ENCODE measurements around the gene SLC37A1.

The SLC37A1 gene

GRCh38 chr21:42579456-42580075 lies 65.9 kb downstream of the SLC37A1 start:
- no peak overlapping the region for H3K27ac ChIP-seq (ENCODE audit: insufficient read depth, low read length, poor library complexity, severe bottlenecking)
- no peaks in the 10 kb centered on the region for H3K27me3 ChIP-seq (replicated peaks; ENCODE audit: control insufficient read depth, insufficient read depth, low read length, poor library complexity, severe bottlenecking)
- no peak overlapping the region for H3K4me3 ChIP-seq (ENCODE audit: insufficient read depth, low read depth, low read length, poor library complexity, severe bottlenecking)
- no peaks in the 10 kb centered on the region for H3K9me3 ChIP-seq (ENCODE audit: control insufficient read depth, low read length)
- peaks cover 10% of the 10 kb centered on the region for H3K36me3 ChIP-seq (ENCODE audit: control insufficient read depth, insufficient read depth, low read length)
- H3K4me1 ChIP-seq (ENCODE audit: control insufficient read depth, insufficient read depth, low read length, poor library complexity, severe bottlenecking): no peaks in the 10 kb centered on the region
- DNase-seq: no peak

- H3K4me3 ChIP-seq (ENCODE audit: insufficient read depth, low read depth, low read length, poor library complexity, severe bottlenecking): no peak overlapping the region
- H3K36me3 ChIP-seq (ENCODE audit: control insufficient read depth, insufficient read depth, low read length): peaks cover 10% of the 10 kb centered on the region
- H3K4me1 ChIP-seq (ENCODE audit: control insufficient read depth, insufficient read depth, low read length, poor library complexity, severe bottlenecking): no peaks in the 10 kb centered on the region
These were observed 66.6 kb downstream of the SLC37A1 start for GRCh38 chr21:42580076-42580792.

DNA sequence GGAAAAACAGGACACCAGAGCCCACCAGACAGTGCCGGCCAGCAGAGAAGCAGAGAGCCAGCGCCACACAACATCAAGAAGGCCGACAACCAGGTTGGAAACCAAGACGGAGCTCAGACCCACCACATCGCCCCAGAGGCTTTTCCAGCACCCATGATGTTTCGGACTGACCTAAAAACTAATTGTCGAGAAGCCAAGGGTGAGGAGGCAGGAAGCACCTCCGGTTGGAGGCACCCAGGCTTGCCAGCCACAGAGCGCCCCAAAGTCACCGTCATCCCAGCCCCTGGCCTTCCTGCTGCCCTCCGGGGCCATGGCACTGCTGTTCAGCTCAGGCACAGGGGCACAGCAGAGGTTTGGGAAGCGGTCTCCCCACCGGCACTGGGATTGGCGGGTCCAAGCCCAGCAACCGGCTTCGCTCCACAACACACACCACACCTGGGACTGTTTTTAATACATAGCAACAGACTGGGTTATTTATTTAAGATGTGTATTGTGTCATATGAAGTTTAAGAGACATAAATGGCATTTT lies 67.2 kb downstream of the SLC37A1 start:
- Histone ChIP-seq H3K27ac (ENCODE audit: insufficient read depth, low read length, poor library complexity, severe bottlenecking) (no peak overlapping the region), H3K4me1 (ENCODE audit: control insufficient read depth, insufficient read depth, low read length, poor library complexity, severe bottlenecking) (no peaks in the 10 kb centered on the region), H3K9me3 (ENCODE audit: control insufficient read depth, low read length) (no peaks in the 10 kb centered on the region), H3K36me3 (ENCODE audit: control insufficient read depth, insufficient read depth, low read length) (peaks cover 4% of the 10 kb centered on the region), H3K27me3 (replicated peaks; ENCODE audit: control insufficient read depth, insufficient read depth, low read length, poor library complexity, severe bottlenecking) (no peaks in the 10 kb centered on the region), H3K4me3 (ENCODE audit: insufficient read depth, low read depth, low read length, poor library complexity, severe bottlenecking) (no peak overlapping the region)
- no peak for DNase-seq

More at GRCh38 chr21:42580076-42580792, 66.6 kb downstream of the SLC37A1 start:
- no peak overlapping the region for H3K27ac ChIP-seq (ENCODE audit: insufficient read depth, low read length, poor library complexity, severe bottlenecking)
- DNase-seq: no peak
- no peaks in the 10 kb centered on the region for H3K27me3 ChIP-seq (replicated peaks; ENCODE audit: control insufficient read depth, insufficient read depth, low read length, poor library complexity, severe bottlenecking)
- H3K9me3 ChIP-seq (ENCODE audit: control insufficient read depth, low read length): no peaks in the 10 kb centered on the region

- Histone ChIP-seq H3K36me3 (ENCODE audit: control insufficient read depth, insufficient read depth, low read length) (peaks cover 3% of the 10 kb centered on the region), H3K4me3 (ENCODE audit: insufficient read depth, low read depth, low read length, poor library complexity, severe bottlenecking) (no peak overlapping the region), H3K9me3 (ENCODE audit: control insufficient read depth, low read length) (no peaks in the 10 kb centered on the region), H3K27ac (ENCODE audit: insufficient read depth, low read length, poor library complexity, severe bottlenecking) (no peak overlapping the region), H3K27me3 (replicated peaks; ENCODE audit: control insufficient read depth, insufficient read depth, low read length, poor library complexity, severe bottlenecking) (no peaks in the 10 kb centered on the region), H3K4me1 (ENCODE audit: control insufficient read depth, insufficient read depth, low read length, poor library complexity, severe bottlenecking) (no peaks in the 10 kb centered on the region)
- no peak for DNase-seq
These were observed 67.8 kb downstream of the SLC37A1 start for GRCh38 chr21:42581336-42581992.

DNA sequence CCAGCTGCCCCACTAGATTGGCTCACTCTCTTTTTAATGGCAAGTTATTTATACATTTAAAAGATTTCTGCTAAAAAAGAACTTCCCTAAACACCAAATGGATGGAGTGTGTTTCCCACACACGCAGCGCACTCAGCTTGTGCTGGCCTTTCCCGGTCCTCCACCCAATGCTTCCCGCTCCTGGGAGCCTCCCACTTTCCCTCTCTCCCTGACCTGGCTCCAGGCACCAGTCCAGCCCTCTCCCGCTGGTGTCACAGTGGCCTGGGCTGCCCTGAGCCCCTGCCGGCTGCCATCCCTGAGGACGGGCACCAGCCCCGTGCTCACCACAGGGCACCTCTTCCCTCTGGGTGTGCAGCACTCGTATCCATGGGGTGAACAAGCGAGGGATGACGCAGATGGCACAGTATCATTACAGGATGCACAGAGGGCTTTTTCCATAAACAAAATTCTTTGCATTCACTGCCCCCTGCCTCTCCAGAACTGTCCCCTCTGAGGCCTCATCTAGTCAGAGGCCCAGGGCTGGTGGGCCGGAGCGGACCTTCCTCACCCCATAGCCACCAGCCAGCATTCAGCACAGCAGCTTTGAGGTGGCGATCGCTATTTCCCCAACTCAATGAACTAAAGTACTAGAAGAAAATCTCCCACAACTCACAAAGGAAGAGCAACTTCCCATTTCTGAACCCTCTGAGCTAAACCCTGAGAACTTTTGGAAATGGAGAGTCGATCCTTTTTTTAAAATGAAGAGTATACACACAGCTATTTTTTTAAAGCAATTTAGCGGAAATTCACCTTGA lies 68.5 kb downstream of the SLC37A1 start:
- no peak overlapping the region for H3K4me3 ChIP-seq (ENCODE audit: insufficient read depth, low read depth, low read length, poor library complexity, severe bottlenecking)
- H3K27ac ChIP-seq (ENCODE audit: insufficient read depth, low read length, poor library complexity, severe bottlenecking): no peak overlapping the region
- no peaks in the 10 kb centered on the region for H3K4me1 ChIP-seq (ENCODE audit: control insufficient read depth, insufficient read depth, low read length, poor library complexity, severe bottlenecking)
- H3K36me3 ChIP-seq (ENCODE audit: control insufficient read depth, insufficient read depth, low read length): peaks cover 3% of the 10 kb centered on the region
- no peaks in the 10 kb centered on the region for H3K27me3 ChIP-seq (replicated peaks; ENCODE audit: control insufficient read depth, insufficient read depth, low read length, poor library complexity, severe bottlenecking)
- DNase-seq: no peak
- no peaks in the 10 kb centered on the region for H3K9me3 ChIP-seq (ENCODE audit: control insufficient read depth, low read length)

- Histone ChIP-seq H3K27ac (ENCODE audit: insufficient read depth, low read length, poor library complexity, severe bottlenecking) (no peak overlapping the region), H3K36me3 (ENCODE audit: control insufficient read depth, insufficient read depth, low read length) (peaks cover 3% of the 10 kb centered on the region), H3K4me3 (ENCODE audit: insufficient read depth, low read depth, low read length, poor library complexity, severe bottlenecking) (no peak overlapping the region), H3K9me3 (ENCODE audit: control insufficient read depth, low read length) (no peaks in the 10 kb centered on the region), H3K4me1 (ENCODE audit: control insufficient read depth, insufficient read depth, low read length, poor library complexity, severe bottlenecking) (no peaks in the 10 kb centered on the region), H3K27me3 (replicated peaks; ENCODE audit: control insufficient read depth, insufficient read depth, low read length, poor library complexity, severe bottlenecking) (no peaks in the 10 kb centered on the region)
- DNase-seq: no peak
These were observed 69.3 kb downstream of the SLC37A1 start for GRCh38 chr21:42582787-42583476.

DNA sequence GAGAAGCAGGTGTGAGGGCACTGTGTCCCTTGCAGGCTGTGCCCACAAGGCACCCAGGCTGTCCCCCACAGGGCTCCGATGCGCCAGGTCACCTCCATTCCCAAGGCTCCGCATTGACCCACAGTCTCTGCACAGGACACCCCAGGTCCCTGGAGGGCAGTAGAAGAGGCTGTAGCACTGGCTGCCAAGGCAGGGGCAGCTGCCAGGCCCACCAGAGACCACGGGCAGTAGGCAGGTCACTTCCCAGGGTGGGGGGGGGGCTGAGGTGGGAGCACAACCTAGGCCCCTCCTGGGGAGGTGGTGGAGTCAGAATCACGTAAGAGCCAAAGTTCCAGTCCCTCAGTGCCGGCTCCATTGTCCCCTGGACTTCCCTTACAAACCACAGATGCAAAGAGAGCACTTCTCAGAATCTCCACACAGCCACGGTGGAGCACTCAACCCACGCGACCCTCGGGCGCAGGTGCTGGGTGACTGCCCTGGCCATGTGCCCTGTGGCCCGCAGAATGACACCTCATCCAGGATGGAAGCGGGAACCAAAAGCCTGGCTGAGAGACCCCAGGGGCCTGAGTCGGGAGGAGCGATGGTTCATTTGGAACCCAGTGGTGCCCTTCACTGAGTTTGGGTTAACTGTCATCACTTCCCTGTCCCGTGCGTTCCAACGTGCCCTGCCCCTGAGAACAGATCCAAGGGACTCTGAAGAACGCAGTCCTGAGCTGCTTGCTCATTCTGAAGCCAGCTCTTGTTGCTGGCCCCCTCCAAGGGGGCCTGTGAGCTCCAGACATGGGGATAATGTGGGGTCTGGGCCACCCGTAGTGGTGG lies 70.0 kb downstream of the SLC37A1 start:
- Histone ChIP-seq H3K4me3 (ENCODE audit: insufficient read depth, low read depth, low read length, poor library complexity, severe bottlenecking) (no peak overlapping the region), H3K4me1 (ENCODE audit: control insufficient read depth, insufficient read depth, low read length, poor library complexity, severe bottlenecking) (no peaks in the 10 kb centered on the region), H3K9me3 (ENCODE audit: control insufficient read depth, low read length) (no peaks in the 10 kb centered on the region), H3K27ac (ENCODE audit: insufficient read depth, low read length, poor library complexity, severe bottlenecking) (no peak overlapping the region), H3K27me3 (replicated peaks; ENCODE audit: control insufficient read depth, insufficient read depth, low read length, poor library complexity, severe bottlenecking) (no peaks in the 10 kb centered on the region), H3K36me3 (ENCODE audit: control insufficient read depth, insufficient read depth, low read length) (peaks cover 3% of the 10 kb centered on the region)
- DNase-seq: no peak

- Histone ChIP-seq H3K4me3 (ENCODE audit: insufficient read depth, low read depth, low read length, poor library complexity, severe bottlenecking) (no peak overlapping the region), H3K27ac (ENCODE audit: insufficient read depth, low read length, poor library complexity, severe bottlenecking) (no peak overlapping the region)
- DNase-seq: no peak
These were observed 70.6 kb downstream of the SLC37A1 start for GRCh38 chr21:42584296-42584641.

DNA sequence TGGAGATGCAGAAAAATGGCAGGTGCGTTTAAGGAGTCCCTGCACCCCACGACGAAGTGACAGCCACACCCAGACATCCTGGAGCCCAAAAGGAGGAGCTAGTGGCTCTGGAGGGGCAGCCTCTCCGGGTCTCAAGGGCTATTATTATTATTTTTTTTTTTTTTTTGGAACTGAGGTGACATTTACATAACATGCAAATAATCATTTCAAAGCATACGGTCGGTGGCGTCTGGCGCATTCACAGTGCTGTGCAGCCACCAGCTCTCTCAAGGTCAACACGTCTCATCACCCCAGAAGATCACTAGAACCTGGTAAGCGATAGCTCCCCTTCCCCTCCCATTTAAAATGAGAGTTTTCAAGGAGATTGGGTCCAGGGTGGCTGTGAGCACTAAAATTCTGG lies 72.2 kb downstream of the SLC37A1 start:
- no peak for DNase-seq
- Histone ChIP-seq H3K4me3 (ENCODE audit: insufficient read depth, low read depth, low read length, poor library complexity, severe bottlenecking) (no peak overlapping the region), H3K9me3 (ENCODE audit: control insufficient read depth, low read length) (no peaks in the 10 kb centered on the region), H3K36me3 (ENCODE audit: control insufficient read depth, insufficient read depth, low read length) (peaks cover 3% of the 10 kb centered on the region), H3K27ac (ENCODE audit: insufficient read depth, low read length, poor library complexity, severe bottlenecking) (no peak overlapping the region), H3K4me1 (ENCODE audit: control insufficient read depth, insufficient read depth, low read length, poor library complexity, severe bottlenecking) (no peaks in the 10 kb centered on the region), H3K27me3 (replicated peaks; ENCODE audit: control insufficient read depth, insufficient read depth, low read length, poor library complexity, severe bottlenecking) (no peaks in the 10 kb centered on the region)

More at GRCh38 chr21:42584296-42584641, 70.6 kb downstream of the SLC37A1 start:
- Histone ChIP-seq H3K36me3 (ENCODE audit: control insufficient read depth, insufficient read depth, low read length) (peaks cover 3% of the 10 kb centered on the region), H3K4me1 (ENCODE audit: control insufficient read depth, insufficient read depth, low read length, poor library complexity, severe bottlenecking) (no peaks in the 10 kb centered on the region), H3K9me3 (ENCODE audit: control insufficient read depth, low read length) (no peaks in the 10 kb centered on the region), H3K27me3 (replicated peaks; ENCODE audit: control insufficient read depth, insufficient read depth, low read length, poor library complexity, severe bottlenecking) (no peaks in the 10 kb centered on the region)
